HepG2 (cell line): ENCODE data around the gene CCDC183. TPM values are rescaled to one million over a fixed set of nuclear protein-coding genes. Genes with fewer than 3 reads are reported as not detected.

Source experiments
- ATAC-seq: fragments of 200-7000 bp; cut with Tn5 transposase; 3 replicates; pipeline ENCODE4 v1.9.1; 2020; ENCODE audit warnings: mild to moderate bottlenecking, moderate library complexity
- BruUV-seq: library from RNA; stranded (reverse); fragments of 400-500 nt; replicated peaks from 2 replicates; lab custom pipeline; 2021; lab: Mats Ljungman, UMichigan
- CTCF ChIA-PET: fragments of 300-600 bp; formaldehyde crosslinking; extraction: SDS; loops from one replicate; lab custom pipeline; 2021; ENCODE audit warnings: low total read pairs, inconsistent platforms, low intra/inter-chr PET ratio; lab: Yijun Ruan, JAX
- POLR2A ChIA-PET: fragments of 350-600 bp; sonication (Branson Sonifier 250); formaldehyde crosslinking; loops from one replicate; lab custom pipeline; 2020; ENCODE audit warnings: antibody characterized with exemption, inconsistent platforms; lab: Yijun Ruan, JAX
- DNase-seq: peaks from one replicate; pipeline ENCODE4 v3.0.0-alpha.2; 2015; ENCODE audit warnings: low spot score
- FAIRE-seq: peaks from 3 replicates; lab custom pipeline; 2011; peaks lifted over from hg19 to GRCh38; lab: Jason Lieb, UNC
- H2AFZ ChIP-seq: one replicate; pipeline ENCODE4 v1.6.1; 2011; ENCODE audit warnings: low read length, inconsistent platforms
- H3K27ac ChIP-seq: fragments of 300-600 bp; 3 replicates; pipeline ENCODE4 v1.8.0; 2011; ENCODE audit warnings: mixed run types, mild to moderate bottlenecking, mixed read lengths, low read length, inconsistent platforms; ENCODE audit not compliant: insufficient read depth; ENCODE audit errors: extremely low read length
- H3K27me3 ChIP-seq, 2 experiments: fragments of 200-600 bp in 1 of 2; 2 replicates in 1 of 2; 3 replicates in 1 of 2; pipeline versions ENCODE4 v1.6.0 to v1.8.0; 2011; ENCODE audit warnings: low read length in 2 of 2, mild to moderate bottlenecking in 2 of 2, moderate library complexity in 2 of 2, inconsistent platforms in 1 of 2; ENCODE audit not compliant: insufficient read depth in 2 of 2, control insufficient read depth in 1 of 2
- H3K36me3 ChIP-seq, 2 experiments: fragments of 200-600 bp in 1 of 2; replicated peaks in 1 of 2; 2 replicates in 1 of 2; 3 replicates in 1 of 2; pipeline versions ENCODE4 v1.5.1 to v1.8.0; 2011; ENCODE audit warnings: low read length in 2 of 2, inconsistent platforms in 1 of 2; ENCODE audit not compliant: insufficient read depth in 2 of 2, control insufficient read depth in 1 of 2
- H3K4me1 ChIP-seq: 2 replicates; pipeline ENCODE4 v1.5.1; 2012; ENCODE audit warnings: low read length, inconsistent platforms; ENCODE audit not compliant: insufficient read depth
- H3K4me2 ChIP-seq: 2 replicates; pipeline ENCODE4 v1.6.0; 2011; ENCODE audit warnings: low read depth, low read length, inconsistent platforms
- H3K4me3 ChIP-seq, 3 experiments: fragments of 200-600 bp in 1 of 3; sonication (generic), shearing (Covaris generic) in 1 of 3; replicated peaks in 1 of 3; 2 replicates each; pipeline ENCODE4 v1.5.1; 2011 to 2016; ENCODE audit warnings: low read length in 3 of 3, inconsistent platforms in 2 of 3, low read depth in 2 of 3, mild to moderate bottlenecking in 2 of 3, control low read depth in 1 of 3, mixed read lengths in 1 of 3; ENCODE audit not compliant: insufficient read depth in 1 of 3
- H3K79me2 ChIP-seq: one replicate; pipeline ENCODE4 v1.6.1; 2011; ENCODE audit warnings: low read length, inconsistent platforms; ENCODE audit not compliant: insufficient read depth
- H3K9ac ChIP-seq: 2 replicates; pipeline ENCODE4 v1.6.0; 2011; ENCODE audit warnings: mild to moderate bottlenecking, low read depth, low read length, inconsistent platforms; ENCODE audit not compliant: insufficient read depth
- H3K9me3 ChIP-seq: 2 replicates; pipeline ENCODE4 v1.5.1; 2012; ENCODE audit warnings: mild to moderate bottlenecking, low read length
- H4K20me1 ChIP-seq: 2 replicates; pipeline ENCODE4 v1.6.0; 2011; ENCODE audit warnings: inconsistent platforms, mild to moderate bottlenecking, low read length, moderate library complexity; ENCODE audit not compliant: insufficient read depth
- ARNT2 ChIP-seq: sonication (generic); formaldehyde crosslinking; IDR thresholded peaks from 2 replicates; pipeline ENCODE4 v1.8.0; 2022; ENCODE audit warnings: mild to moderate bottlenecking, low read depth, missing genetic modification reagents, moderate library complexity
- CERS6 ChIP-seq: sonication (generic); formaldehyde crosslinking; IDR thresholded peaks from 2 replicates; pipeline ENCODE4 v1.5.0; 2020; ENCODE audit warnings: missing genetic modification reagents
- LCORL ChIP-seq, 2 experiments: fragments of 450-650 bp in 1 of 2; sonication (generic) in 1 of 2; formaldehyde crosslinking in 1 of 2; IDR thresholded peaks; 2 replicates each; pipeline versions ENCODE4 v1.5.0 to v1.6.1; 2017 to 2020; ENCODE audit warnings: antibody characterized with exemption in 1 of 2, missing genetic modification reagents in 1 of 2
- MBNL3 ChIP-seq: fragments of 250-450 bp; sonication (Bioruptor Pico); conservative IDR thresholded peaks from 2 replicates; pipeline ENCODE4 v1.8.0; 2022; ENCODE audit warnings: mild to moderate bottlenecking, inconsistent platforms
- MIER2 ChIP-seq: IDR thresholded peaks from 2 replicates; pipeline ENCODE4 v1.6.1; 2016; ENCODE audit warnings: missing biosample characterization, missing genetic modification reagents
- PRDM15 ChIP-seq: sonication (generic); formaldehyde crosslinking; IDR thresholded peaks from 2 replicates; pipeline ENCODE4 v1.4.0; 2020; ENCODE audit warnings: missing genetic modification reagents
- RBM22 ChIP-seq: fragments of 200-400 bp; formaldehyde crosslinking; optimal IDR thresholded peaks from 2 replicates; pipeline ENCODE3; 2017; ENCODE audit warnings: mild to moderate bottlenecking, low read length, moderate library complexity
- TBL1XR1 ChIP-seq: fragments of 150-350 bp; IDR thresholded peaks from 2 replicates; pipeline ENCODE4 v1.6.1; 2014; ENCODE audit warnings: borderline replicate concordance, low read length; ENCODE audit not compliant: partially characterized antibody
- XBP1 ChIP-seq: sonication (generic); formaldehyde crosslinking; IDR thresholded peaks from 2 replicates; pipeline ENCODE4 v1.5.0; 2020; ENCODE audit warnings: missing genetic modification reagents
- ZNF18 ChIP-seq: sonication (generic); formaldehyde crosslinking; IDR thresholded peaks from 2 replicates; pipeline ENCODE4 v1.8.0; 2022; ENCODE audit warnings: mild to moderate bottlenecking, missing genetic modification reagents; ENCODE audit not compliant: insufficient replicate concordance
- ZNF225 ChIP-seq: sonication (generic); formaldehyde crosslinking; IDR thresholded peaks from 2 replicates; pipeline ENCODE4 v1.4.0; 2020; ENCODE audit warnings: mild to moderate bottlenecking, missing genetic modification reagents
- ZNF282 ChIP-seq: fragments of 450-650 bp; IDR thresholded peaks from 2 replicates; pipeline ENCODE4 v1.6.1; 2018; ENCODE audit not compliant: partially characterized antibody
- ZNF382 ChIP-seq: sonication (generic); formaldehyde crosslinking; IDR thresholded peaks from 2 replicates; pipeline ENCODE4 v1.5.0; 2020; ENCODE audit warnings: missing genetic modification reagents, mild to moderate bottlenecking, borderline replicate concordance
- ZNF773 ChIP-seq: sonication (generic); formaldehyde crosslinking; IDR thresholded peaks from 2 replicates; pipeline ENCODE4 v1.4.0; 2020; ENCODE audit warnings: missing genetic modification reagents, borderline replicate concordance
- ZNF784 ChIP-seq: sonication (generic); formaldehyde crosslinking; IDR thresholded peaks from 2 replicates; pipeline ENCODE4 v1.5.1; 2020; ENCODE audit warnings: missing genetic modification reagents, mild to moderate bottlenecking, borderline replicate concordance
- whole genome bisulfite sequencing: methylation state at CpG from one replicate; pipeline ENCODE4 v1.1.6; 2017; ENCODE audit warnings: low lambda C conversion rate; 5-methylcytosine and 5-hydroxymethylcytosine counted together
- in situ Hi-C: cut with HindIII; loops from 2 replicates; pipeline ENCODE4 v1.10.0; 2017; ENCODE audit warnings: low pct_unique_long_range_greater_than_20kb; ENCODE audit not compliant: extremely low pct_ligation_motif_present
- intact Hi-C: fragments of 100-400 bp; cut with micrococcal nuclease; formaldehyde crosslinking; loops from one replicate; pipeline ENCODE4 v1.10.0; 2022; ENCODE audit not compliant: unreplicated experiment
- polyA plus RNA-seq, 8 experiments: library from polyadenylated mRNA; depleted of rRNA in 3 of 8; stranded (reverse) in 7 of 8; unstranded in 1 of 8; fragments of >200 nt; fragmentation: Illumina TruSeq in 4 of 8; extraction: Trizol in 4 of 8; gene quantifications; 2 replicates each; pipeline versions ENCODE4 v1.2.1 to v1.2.3, GENCODE V29; 2011 to 2016; ENCODE audit warnings: low read depth in 4 of 8, missing spikeins in 1 of 8, mixed read lengths in 1 of 8; ENCODE audit not compliant: insufficient read depth in 1 of 8
- total RNA-seq, 5 experiments: library from RNA; depleted of rRNA; stranded (reverse); fragments of >200 nt; fragmentation: Illumina TruSeq; extraction: Trizol; gene quantifications; 2 replicates each; pipeline ENCODE4 v1.2.3, GENCODE V29; 2016; ENCODE audit warnings: low read depth in 1 of 5

CCDC183 gene
- total and polyA plus RNA-seq, 2 of the 13 experiments (the other 11 are each of a cell fraction or from before 2014, with no cell fraction given), result 5.0 to 66.4 TPM

DNA sequence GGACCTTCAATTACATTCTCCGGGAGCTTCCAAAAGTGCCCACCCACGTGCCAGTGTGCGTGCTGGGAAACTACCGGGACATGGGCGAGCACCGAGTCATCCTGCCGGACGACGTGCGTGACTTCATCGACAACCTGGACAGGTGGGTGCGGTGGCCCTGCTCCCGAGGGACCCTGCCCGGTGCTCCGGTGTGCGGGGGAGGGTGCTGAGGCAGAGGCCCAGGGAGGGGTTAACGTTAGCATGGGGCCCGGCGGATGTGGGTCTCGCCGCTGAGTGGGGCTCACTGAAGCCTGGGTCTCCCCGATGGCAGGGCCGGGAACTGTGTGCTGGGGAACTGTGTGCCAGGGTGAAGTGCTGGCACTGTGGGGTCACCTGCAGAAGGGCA lies 35.6 kb downstream of the CCDC183 start (continued):
- TF ChIP-seq XBP1, result no peak
- TF ChIP-seq, all 625 proteins: peak for 4

DNA sequence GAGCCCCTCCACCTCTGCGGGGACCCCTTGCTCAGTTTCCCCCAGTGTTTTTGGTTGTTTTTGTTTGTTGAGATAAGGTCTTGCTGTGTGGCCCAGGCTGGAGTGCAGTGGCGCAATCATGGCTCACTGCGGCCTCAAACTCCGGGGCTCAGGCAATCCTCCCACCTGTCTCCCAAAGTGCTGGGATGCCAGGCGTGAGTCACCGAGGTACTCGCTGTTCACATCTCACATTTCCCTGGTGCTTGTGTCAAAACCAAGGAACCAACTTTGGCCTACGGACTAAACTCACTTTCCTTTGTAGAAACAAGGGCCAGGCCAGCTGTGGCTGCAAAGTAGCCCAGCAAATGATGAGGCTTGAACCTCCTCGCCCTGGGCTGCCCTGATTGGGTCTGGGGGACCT lies 36.4 kb downstream of the CCDC183 start:
- Histone ChIP-seq H3K4me3 (no peak overlapping the region), H3K9me3 (no peaks in the 10 kb centered on the region), H2AFZ (no peak overlapping the region), H3K27ac (no peak overlapping the region), H3K36me3 (peaks cover 31 to 50% of the 10 kb centered on the region in 2 experiments), H3K79me2 (no peaks in the 10 kb centered on the region), H3K4me1 (no peaks in the 10 kb centered on the region), H3K27me3 (no peaks in the 10 kb centered on the region), H4K20me1 (no peaks in the 10 kb centered on the region), H3K4me2 (no peak overlapping the region), H3K9ac (no peak overlapping the region)
- TF ChIP-seq MIER2 (CRISPR knock-in tag), result no peak
- TF ChIP-seq ZNF784, result no peak
- no peak for TF ChIP-seq ZNF282
- TF ChIP-seq CERS6, result no peak
- no peak for TF ChIP-seq TBL1XR1
- TF ChIP-seq ZNF225 (CRISPR knock-in tag), result no peak
- TF ChIP-seq MBNL3, result no peak
- TF ChIP-seq PRDM15 (CRISPR knock-in tag), result no peak
- no peak for TF ChIP-seq ZNF773 (CRISPR knock-in tag)
- TF ChIP-seq ZNF18 (CRISPR knock-in tag), result no peak
- TF ChIP-seq ARNT2 (CRISPR knock-in tag), result no peak
- no peak for TF ChIP-seq LCORL (IDR thresholded peaks at IDR 0.05)
- no peak for TF ChIP-seq LCORL (CRISPR knock-in tag; IDR thresholded peaks at IDR 0.05)
- TF ChIP-seq RBM22, result no peak
- TF ChIP-seq ZNF382 (CRISPR knock-in tag), result no peak
- no TSS peak for BruUV-seq
- WGBS, result 95% methylated on average over 8 of the region's 9 CpGs
- FAIRE-seq (no peak), DNase-seq (no peak), ATAC-seq (no peak)
- ChIA-PET POLR2A (no interaction called here), CTCF (no interaction called here)
- intact Hi-C loops (no loop called here), in situ Hi-C loops (no loop called here)
